Suprapubic skin (tissue), 4 donors: Measurements from ENCODE around the gene NNAT. TPM values are rescaled to one million over a fixed set of nuclear protein-coding genes. Genes with fewer than 3 reads are reported as not detected.
A peak's percentile ranks its signal among the peaks of the same experiment; 100 is the strongest.

Experiments used
- DNase-seq, 2 donors: peaks; one replicate each; pipeline ENCODE4 v3.0.0-alpha.2; 2019; ENCODE audit warnings: low spot score in 2 of 2
- H3K27ac ChIP-seq: fragments of 200-600 bp; sonication (generic); one replicate; pipeline ENCODE4 v1.5.1; 2019
- H3K27me3 ChIP-seq: fragments of 200-600 bp; sonication (generic); one replicate; pipeline ENCODE4 v1.5.1; 2019
- H3K36me3 ChIP-seq: fragments of 200-600 bp; sonication (generic); one replicate; pipeline ENCODE4 v1.5.1; 2019
- H3K4me1 ChIP-seq: fragments of 200-600 bp; sonication (generic); one replicate; pipeline ENCODE4 v1.5.1; 2019
- H3K4me3 ChIP-seq: fragments of 200-600 bp; sonication (generic); one replicate; pipeline ENCODE4 v1.5.1; 2019; ENCODE audit warnings: mild to moderate bottlenecking
- H3K9me3 ChIP-seq: fragments of 200-600 bp; sonication (generic); one replicate; pipeline ENCODE4 v1.5.1; 2019
- CTCF ChIP-seq, 2 donors: fragments of 200-600 bp in 1 of 2; fragments of 450-650 bp in 1 of 2; sonication (generic) in 1 of 2; IDR thresholded peaks; one replicate each; pipeline ENCODE4 v1.5.1; 2016 to 2019; ENCODE audit warnings: antibody characterized with exemption in 2 of 2, mild to moderate bottlenecking in 1 of 2, moderate library complexity in 1 of 2
- EP300 ChIP-seq: sonication (generic); formaldehyde crosslinking; IDR thresholded peaks from one replicate; pipeline ENCODE4 v1.6.1; 2017; ENCODE audit warnings: antibody characterized with exemption
- POLR2A ChIP-seq, 2 donors: fragments of 450-650 bp; IDR thresholded peaks; one replicate each; pipeline ENCODE4 v1.6.1; 2017; ENCODE audit warnings: antibody characterized with exemption in 2 of 2, mild to moderate bottlenecking in 2 of 2, moderate library complexity in 2 of 2
- POLR2AphosphoS5 ChIP-seq, 3 donors: sonication (generic); formaldehyde crosslinking; IDR thresholded peaks; one replicate each; pipeline ENCODE4 v1.6.1; 2017; ENCODE audit warnings: antibody characterized with exemption in 3 of 3
- WGBS: methylation state at CpG from one replicate; pipeline ENCODE4 v1.1.5; 2018; 5-methylcytosine and 5-hydroxymethylcytosine counted together
- total RNA-seq, 4 donors: library from RNA; depleted of rRNA; stranded (reverse); fragments of >200 nt; gene quantifications; one replicate each; pipeline ENCODE4 v1.1.0, GENCODE V29; 2016

Gene NNAT
- total RNA-seq, 4 donors from 2014 or later: 3.0 to 15.2 (median 6.2) TPM

- H3K9me3 ChIP-seq: no peaks in the 10 kb centered on the region
- no peaks in the 10 kb centered on the region for H3K27me3 ChIP-seq
- peak in 1 of 2 donors; percentile 41 for DNase-seq
- H3K27ac ChIP-seq: no peak overlapping the region
- no peak overlapping the region for H3K4me3 ChIP-seq
- WGBS: 85% methylated on average over 6 of the region's 6 CpGs
- no peaks in the 10 kb centered on the region for H3K4me1 ChIP-seq
- no peaks in the 10 kb centered on the region for H3K36me3 ChIP-seq
- TF ChIP-seq EP300: no peak
- no peak for TF ChIP-seq POLR2AphosphoS5 (IDR thresholded peaks at IDR 0.05)
- no peak for TF ChIP-seq POLR2A (IDR thresholded peaks at IDR 0.05)
- TF ChIP-seq CTCF (IDR thresholded peaks at IDR 0.05): no peak
Observed at GRCh38 chr20:37556538-37556937, 35.5 kb downstream of the NNAT start.

- no peaks in the 10 kb centered on the region for H3K4me1 ChIP-seq
- no peaks in the 10 kb centered on the region for H3K36me3 ChIP-seq
- no peak overlapping the region for H3K27ac ChIP-seq
- TF ChIP-seq EP300 (no peak), CTCF (IDR thresholded peaks at IDR 0.05) (no peak), POLR2A (IDR thresholded peaks at IDR 0.05) (no peak), POLR2AphosphoS5 (IDR thresholded peaks at IDR 0.05) (no peak)
- WGBS: 72% methylated on average over 4 of the region's 4 CpGs
- peak in 1 of 2 donors; percentile 56 for DNase-seq
- peaks cover 12% of the 10 kb centered on the region for H3K27me3 ChIP-seq
- H3K9me3 ChIP-seq: no peaks in the 10 kb centered on the region
- no peak overlapping the region for H3K4me3 ChIP-seq
Observed at GRCh38 chr20:37558306-37558705, 37.3 kb downstream of the NNAT start.

GRCh38 chr20:37558779-37559178 lies 37.7 kb downstream of the NNAT start:
- Histone ChIP-seq H3K36me3 (no peaks in the 10 kb centered on the region), H3K4me3 (no peak overlapping the region), H3K4me1 (no peaks in the 10 kb centered on the region), H3K27me3 (peaks cover 16% of the 10 kb centered on the region), H3K9me3 (no peaks in the 10 kb centered on the region), H3K27ac (no peak overlapping the region)
- 73% methylated on average over 4 of the region's 4 CpGs for WGBS
- no peak for TF ChIP-seq POLR2AphosphoS5 (IDR thresholded peaks at IDR 0.05)
- DNase-seq: peak in 1 of 2 donors; percentile 24

GRCh38 chr20:37559312-37560027 lies 38.4 kb downstream of the NNAT start:
- peak in 1 of 2 donors; percentile 31 for DNase-seq
- Histone ChIP-seq H3K27ac (no peak overlapping the region), H3K4me3 (no peak overlapping the region), H3K9me3 (no peaks in the 10 kb centered on the region), H3K4me1 (peaks cover under 1% of the 10 kb centered on the region), H3K27me3 (peaks cover 23% of the 10 kb centered on the region), H3K36me3 (no peaks in the 10 kb centered on the region)
- 88% methylated on average over 11 of the region's 11 CpGs for WGBS
- TF ChIP-seq EP300: no peak
- no peak for TF ChIP-seq POLR2AphosphoS5 (IDR thresholded peaks at IDR 0.05)
- TF ChIP-seq POLR2A (IDR thresholded peaks at IDR 0.05): no peak
- TF ChIP-seq CTCF (IDR thresholded peaks at IDR 0.05): no peak

GRCh38 chr20:37560629-37561028 lies 39.6 kb downstream of the NNAT start:
- no peaks in the 10 kb centered on the region for H3K9me3 ChIP-seq
- no peak overlapping the region for H3K4me3 ChIP-seq
- H3K27me3 ChIP-seq: peaks cover 35% of the 10 kb centered on the region
- no peak for TF ChIP-seq CTCF (IDR thresholded peaks at IDR 0.05)
- no peak for TF ChIP-seq EP300
- no peak for TF ChIP-seq POLR2A (IDR thresholded peaks at IDR 0.05)
- TF ChIP-seq POLR2AphosphoS5 (IDR thresholded peaks at IDR 0.05): no peak
- no peaks in the 10 kb centered on the region for H3K36me3 ChIP-seq
- DNase-seq: no peak
- H3K27ac ChIP-seq: no peak overlapping the region
- peaks cover 3% of the 10 kb centered on the region for H3K4me1 ChIP-seq
- WGBS: 45% methylated on average over 4 of the region's 4 CpGs
